Liver (tissue), 3 donors: ENCODE results near the gene TUBB4A.

ENCODE experiments used
- CTCF ChIP-seq: fragments of 150-350 bp; IDR thresholded peaks from 2 replicates; pipeline ENCODE4 v1.5.1; 2017; ENCODE audit warnings: improper control_type of control experiment, low read depth, low read length; ENCODE audit not compliant: missing input control
- GABPA ChIP-seq, 2 donors: IDR thresholded peaks in 1 of 2; conservative IDR thresholded peaks in 1 of 2; 2 replicates each; pipeline ENCODE4 v1.6.1; 2016; ENCODE audit warnings: antibody characterized with exemption in 2 of 2, mild to moderate bottlenecking in 1 of 2, moderate library complexity in 1 of 2
- JUND ChIP-seq, 2 donors: IDR thresholded peaks; 2 replicates each; pipeline ENCODE4 v1.6.1; 2016; ENCODE audit warnings: antibody characterized with exemption in 2 of 2
- MAX ChIP-seq: IDR thresholded peaks from 2 replicates; pipeline ENCODE4 v1.6.1; 2016; ENCODE audit warnings: antibody characterized with exemption
- RAD21 ChIP-seq, 2 donors: IDR thresholded peaks; 2 replicates each; pipeline ENCODE4 v1.6.1; 2016; ENCODE audit warnings: antibody characterized with exemption in 2 of 2, mild to moderate bottlenecking in 2 of 2
- TAF1 ChIP-seq: conservative IDR thresholded peaks from 2 replicates; pipeline ENCODE4 v1.6.1; 2016; ENCODE audit warnings: antibody characterized with exemption, mild to moderate bottlenecking
- YY1 ChIP-seq: IDR thresholded peaks from 2 replicates; pipeline ENCODE4 v1.6.1; 2016; ENCODE audit warnings: antibody characterized with exemption, mild to moderate bottlenecking
- donor health status: healthy.
- donor health status: healthy.

GRCh38 chr19:6466526-6467248 is 35.4 kb downstream of the TUBB4A start:
- no peak for TF ChIP-seq MAX
- no peak for TF ChIP-seq CTCF
- no peak for TF ChIP-seq YY1
- TF ChIP-seq TAF1, result no peak
- TF ChIP-seq GABPA (IDR thresholded peaks at IDR 0.05 in 1 of 2, conservative IDR thresholded peaks at IDR 0.05 in 1 of 2), result no peak
- no peak for TF ChIP-seq JUND (IDR thresholded peaks at IDR 0.05)
- no peak for TF ChIP-seq RAD21 (IDR thresholded peaks at IDR 0.05)
